Measurements from ENCODE around the gene APOBEC2. TPM values are rescaled to one million over a fixed set of nuclear protein-coding genes. Genes with fewer than 3 reads are reported as not detected.
A peak's percentile ranks its signal among the peaks of the same experiment; 100 is the strongest.

The APOBEC2 gene
- total RNA-seq, 1 donor from 2014 or later = not detected

DNA sequence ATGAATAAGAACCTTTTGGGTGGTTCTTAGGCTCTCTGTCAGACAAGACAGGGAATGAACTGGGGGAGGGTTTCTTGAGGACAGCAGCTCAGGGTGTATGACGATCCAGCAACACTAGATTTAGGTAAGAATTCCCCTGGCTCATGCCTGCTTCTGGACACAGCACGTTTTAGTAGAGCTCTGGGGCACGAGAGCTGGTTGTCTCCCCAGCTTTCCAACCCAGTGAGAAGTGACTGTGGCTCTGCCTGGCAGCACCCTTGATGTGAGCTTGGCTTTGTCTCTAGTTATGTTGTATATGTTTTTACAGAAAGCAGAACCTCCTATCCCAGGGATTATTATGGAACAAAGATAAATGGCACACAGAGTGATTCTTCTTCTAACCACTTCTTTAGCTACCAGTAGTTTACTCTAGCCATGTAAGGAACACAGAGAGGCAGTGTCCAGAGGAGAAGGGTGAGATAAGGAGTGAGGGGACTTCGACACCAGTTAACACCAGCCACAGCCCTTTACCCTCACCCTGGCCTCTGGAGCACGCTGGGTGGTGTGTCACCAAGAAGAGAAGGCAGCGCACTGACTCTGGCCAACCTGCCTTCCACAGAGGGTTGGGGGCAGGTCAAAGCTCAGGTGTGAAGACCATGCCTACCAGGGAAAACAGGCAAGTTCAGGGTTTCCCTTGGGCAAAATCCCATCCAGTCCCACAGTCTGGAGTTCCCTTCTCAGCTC lies 3.9 kb downstream of the APOBEC2 start:
- DNase-seq (no peak), ATAC-seq (no peak)
- Histone ChIP-seq H3K9me3 (no peaks in the 10 kb centered on the region), H3K27me3 (no peaks in the 10 kb centered on the region), H3K36me3 (peaks cover 4% of the 10 kb centered on the region), H3K4me1 (no peaks in the 10 kb centered on the region), H3K27ac (no peak overlapping the region), H3K4me3 (no peak overlapping the region)
- intact Hi-C loops (cut with DNase I) = no loop called here
- TF ChIP-seq, protein P1, sequence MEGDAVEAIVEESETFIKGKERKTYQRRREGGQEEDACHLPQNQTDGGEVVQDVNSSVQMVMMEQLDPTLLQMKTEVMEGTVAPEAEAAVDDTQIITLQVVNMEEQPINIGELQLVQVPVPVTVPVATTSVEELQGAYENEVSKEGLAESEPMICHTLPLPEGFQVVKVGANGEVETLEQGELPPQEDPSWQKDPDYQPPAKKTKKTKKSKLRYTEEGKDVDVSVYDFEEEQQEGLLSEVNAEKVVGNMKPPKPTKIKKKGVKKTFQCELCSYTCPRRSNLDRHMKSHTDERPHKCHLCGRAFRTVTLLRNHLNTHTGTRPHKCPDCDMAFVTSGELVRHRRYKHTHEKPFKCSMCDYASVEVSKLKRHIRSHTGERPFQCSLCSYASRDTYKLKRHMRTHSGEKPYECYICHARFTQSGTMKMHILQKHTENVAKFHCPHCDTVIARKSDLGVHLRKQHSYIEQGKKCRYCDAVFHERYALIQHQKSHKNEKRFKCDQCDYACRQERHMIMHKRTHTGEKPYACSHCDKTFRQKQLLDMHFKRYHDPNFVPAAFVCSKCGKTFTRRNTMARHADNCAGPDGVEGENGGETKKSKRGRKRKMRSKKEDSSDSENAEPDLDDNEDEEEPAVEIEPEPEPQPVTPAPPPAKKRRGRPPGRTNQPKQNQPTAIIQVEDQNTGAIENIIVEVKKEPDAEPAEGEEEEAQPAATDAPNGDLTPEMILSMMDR (IDR thresholded peaks at IDR 0.05) = no peak

DNA sequence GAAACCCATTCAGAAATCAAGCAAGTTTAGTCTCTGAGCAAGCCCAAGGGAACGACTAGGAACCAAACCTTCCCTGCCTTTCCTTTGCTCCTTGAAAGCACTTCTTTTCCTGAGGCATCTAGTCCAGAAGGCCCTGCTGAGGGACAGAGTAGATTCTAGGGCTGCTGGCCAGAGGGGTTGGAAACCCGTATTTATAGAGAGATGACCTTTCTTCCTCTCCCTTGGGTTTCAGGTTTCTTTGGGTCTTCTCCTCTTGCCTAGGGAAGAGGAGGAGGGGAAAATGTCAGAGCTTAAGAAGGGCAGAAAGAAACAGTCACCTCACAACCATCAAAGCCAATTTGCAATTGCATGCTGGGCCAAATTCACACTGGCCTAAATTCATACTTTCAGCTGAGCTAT lies 5.8 kb downstream of the APOBEC2 start:
- Histone ChIP-seq H3K36me3 (peaks cover 4% of the 10 kb centered on the region), H3K9me3 (no peaks in the 10 kb centered on the region), H3K27ac (no peak overlapping the region), H3K4me3 (no peak overlapping the region), H3K27me3 (no peaks in the 10 kb centered on the region), H3K4me1 (no peaks in the 10 kb centered on the region)
- TF ChIP-seq, protein P1 (IDR thresholded peaks at IDR 0.05) = no peak
- DNase-seq (no peak), ATAC-seq (no peak)
- intact Hi-C loops (cut with DNase I) = no loop called here

DNA sequence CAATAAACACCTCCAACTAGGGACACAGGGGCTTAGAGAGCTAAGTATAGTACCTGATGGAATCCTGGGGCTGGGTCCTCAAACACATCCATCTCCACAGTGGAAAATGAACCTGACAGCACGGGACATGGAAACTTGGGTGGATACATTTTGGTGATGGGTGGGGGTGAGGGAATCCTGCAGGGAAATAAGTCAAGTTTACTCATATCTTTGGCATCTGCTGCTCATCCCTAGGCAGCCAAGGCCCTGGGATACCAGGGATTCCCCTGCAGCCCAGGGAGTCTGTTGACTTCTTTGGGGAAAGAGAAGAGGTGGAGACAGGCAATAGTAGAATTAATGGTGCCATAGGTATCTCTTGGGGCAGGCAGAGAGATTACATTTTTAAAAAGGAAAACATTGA lies 6.6 kb downstream of the APOBEC2 start:
- H3K27me3 ChIP-seq = no peaks in the 10 kb centered on the region
- DNase-seq = no peak
- intact Hi-C loops (cut with DNase I) = no loop called here
- TF ChIP-seq, protein P1 (IDR thresholded peaks at IDR 0.05) = no peak
- no peaks in the 10 kb centered on the region for H3K9me3 ChIP-seq
- no peak overlapping the region for H3K4me3 ChIP-seq
- H3K27ac ChIP-seq = no peak overlapping the region
- no peaks in the 10 kb centered on the region for H3K4me1 ChIP-seq
- H3K36me3 ChIP-seq = peaks cover 12% of the 10 kb centered on the region
- ATAC-seq = no peak

DNA sequence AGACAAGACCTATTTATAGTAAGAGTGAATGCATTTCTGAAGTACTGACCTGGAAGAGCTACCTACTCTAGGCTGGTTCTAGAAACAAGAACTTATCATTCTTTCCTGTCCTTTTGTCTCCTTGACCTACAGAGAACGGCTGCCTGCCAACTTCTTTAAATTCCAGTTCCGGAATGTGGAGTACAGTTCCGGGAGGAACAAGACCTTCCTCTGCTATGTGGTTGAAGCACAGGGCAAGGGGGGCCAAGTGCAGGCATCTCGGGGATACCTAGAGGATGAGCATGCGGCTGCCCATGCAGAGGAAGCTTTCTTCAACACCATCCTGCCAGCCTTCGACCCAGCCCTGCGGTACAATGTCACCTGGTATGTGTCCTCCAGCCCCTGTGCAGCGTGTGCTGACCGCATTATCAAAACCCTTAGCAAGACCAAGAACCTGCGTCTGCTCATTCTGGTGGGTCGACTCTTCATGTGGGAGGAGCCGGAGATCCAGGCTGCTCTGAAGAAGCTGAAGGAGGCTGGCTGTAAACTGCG lies 8.3 kb downstream of the APOBEC2 start:
- H3K27ac ChIP-seq = no peak overlapping the region

DNA sequence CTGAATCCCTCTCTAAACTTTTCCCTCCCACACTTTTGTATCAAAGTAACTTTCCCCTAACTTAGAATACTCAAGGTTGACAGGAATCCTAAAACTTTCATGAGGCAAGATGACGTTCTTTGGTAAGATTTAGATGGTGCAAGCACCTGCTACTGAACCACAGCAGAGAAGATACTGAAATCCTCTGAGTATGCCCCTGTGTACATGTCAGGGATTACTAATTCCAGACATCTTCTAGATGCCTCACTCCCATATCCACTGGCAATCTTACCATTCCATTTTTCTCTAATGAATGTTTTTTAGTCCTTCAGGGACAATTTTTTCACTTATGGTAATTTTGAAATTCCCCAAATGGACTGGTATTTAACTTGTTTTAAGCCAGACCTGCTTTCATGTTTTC lies 9.1 kb downstream of the APOBEC2 start:
- Histone ChIP-seq H3K36me3 (peaks cover 20% of the 10 kb centered on the region), H3K9me3 (no peaks in the 10 kb centered on the region), H3K27ac (no peak overlapping the region), H3K27me3 (no peaks in the 10 kb centered on the region), H3K4me1 (no peaks in the 10 kb centered on the region), H3K4me3 (no peak overlapping the region)
- intact Hi-C loops (cut with DNase I) = no loop called here
- TF ChIP-seq, protein P1 (IDR thresholded peaks at IDR 0.05) = no peak
- no peak for DNase-seq
- ATAC-seq = no peak

More for the DNA sequence above, 8.3 kb downstream of the APOBEC2 start:
- DNase-seq (no peak), ATAC-seq (peak; percentile 69)
- TF ChIP-seq, protein P1 (IDR thresholded peaks at IDR 0.05) = no peak
- Histone ChIP-seq H3K4me3 (no peak overlapping the region), H3K36me3 (peaks cover 18% of the 10 kb centered on the region), H3K27me3 (no peaks in the 10 kb centered on the region), H3K4me1 (no peaks in the 10 kb centered on the region), H3K9me3 (no peaks in the 10 kb centered on the region)
- intact Hi-C loops (cut with DNase I) = no loop called here

Measured in upper lobe of right lung (tissue), 1 donor.